AG09309 (cell line): ENCODE results near the gene NXN.

Experiments
- DNase-seq: peaks from one replicate; pipeline ENCODE4 v3.0.0-alpha.2; 2010; ENCODE audit warnings: low read depth
- H3K4me3 ChIP-seq: 2 replicates; pipeline ENCODE4 v1.5.1; 2011; ENCODE audit warnings: mild to moderate bottlenecking, low read depth, low read length, moderate library complexity; ENCODE audit not compliant: control insufficient read depth
- CTCF ChIP-seq: IDR thresholded peaks from 2 replicates; pipeline ENCODE4 v1.5.1; 2011; ENCODE audit warnings: mild to moderate bottlenecking, low read depth, low read length, inconsistent platforms; ENCODE audit not compliant: insufficient read depth, control insufficient read depth; ENCODE audit errors: missing control alignments

Gene NXN

GRCh38 chr17:801660-802059 is 177.9 kb downstream of the NXN start:
- no peak overlapping the region for H3K4me3 ChIP-seq
- no peak for TF ChIP-seq CTCF
- no peak for DNase-seq

- H3K4me3 ChIP-seq: no peak overlapping the region
- TF ChIP-seq CTCF: no peak
- DNase-seq: no peak
Observed at GRCh38 chr17:800446-801242, 178.9 kb downstream of the NXN start.

- no peak for TF ChIP-seq CTCF
- no peak for DNase-seq
- H3K4me3 ChIP-seq: no peak overlapping the region
Observed at GRCh38 chr17:799261-799660, 180.3 kb downstream of the NXN start.

DNA sequence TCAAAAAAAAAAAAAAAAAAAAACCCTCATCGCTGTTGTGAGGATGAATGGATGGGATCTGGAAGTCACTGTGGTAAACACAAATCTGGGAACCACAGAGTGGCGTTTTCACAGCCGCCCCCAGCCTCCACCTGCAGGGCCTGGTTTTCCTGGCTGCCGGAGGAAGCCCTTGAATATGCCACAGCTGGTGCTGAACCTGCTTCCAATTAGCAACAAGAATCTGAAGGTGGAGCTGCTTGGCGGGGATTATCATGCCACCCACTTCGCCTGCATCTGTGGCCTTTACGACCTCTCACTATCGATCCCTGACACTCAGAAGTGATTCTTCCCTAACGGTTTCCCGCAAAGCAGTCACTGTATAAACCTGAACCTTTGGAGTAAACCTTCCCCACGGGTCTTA is 181.3 kb downstream of the NXN start:
- TF ChIP-seq CTCF: no peak
- no peak for DNase-seq
- H3K4me3 ChIP-seq: no peak overlapping the region

GRCh38 chr17:797236-797840 is 182.2 kb downstream of the NXN start:
- DNase-seq: no peak
- no peak for TF ChIP-seq CTCF

DNA sequence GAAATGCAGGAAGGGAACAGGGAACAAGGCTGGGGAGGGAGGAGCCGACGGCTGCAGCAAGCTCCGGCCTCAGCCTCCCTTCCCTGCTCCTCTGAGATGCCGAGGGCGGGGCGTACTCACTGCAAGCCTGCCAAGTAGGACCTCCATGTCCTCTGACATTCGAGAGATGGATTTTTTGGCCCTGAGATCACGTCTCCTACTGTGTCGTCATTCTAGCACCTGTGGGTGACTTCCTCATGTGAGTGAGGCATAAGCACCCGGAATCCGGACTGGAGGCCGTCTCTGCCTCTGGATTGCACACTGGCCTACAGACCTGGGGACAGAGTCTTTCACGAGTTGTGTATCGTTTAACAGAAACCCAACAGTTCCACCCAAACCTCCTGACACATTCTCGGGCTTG is 183.0 kb downstream of the NXN start:
- TF ChIP-seq CTCF: no peak
- no peak for DNase-seq
- no peak overlapping the region for H3K4me3 ChIP-seq

More at GRCh38 chr17:797236-797840, 182.2 kb downstream of the NXN start:
- no peak overlapping the region for H3K4me3 ChIP-seq

- H3K4me3 ChIP-seq: no peak overlapping the region
- DNase-seq: no peak
- no peak for TF ChIP-seq CTCF
Observed at GRCh38 chr17:795721-796120, 183.9 kb downstream of the NXN start.
